Right ventricle myocardium inferior (tissue), 1 donor: Measurements from ENCODE around the gene MAN2A2. TPM values are rescaled to one million over a fixed set of nuclear protein-coding genes. Genes with fewer than 3 reads are reported as not detected.
"Not testable (repeated sequence)": the region's sequence is repeated elsewhere in the genome, so short reads cannot be mapped to it uniquely, and the experiment has no call there.

Experiments used
- ATAC-seq: fragments of 200-7000 bp; cut with Tn5 transposase; one replicate; pipeline ENCODE4 v1.9.1; 2020; ENCODE audit warnings: mild to moderate bottlenecking, moderate library complexity
- DNase-seq: peaks from one replicate; pipeline ENCODE4 v3.0.0; 2021; ENCODE audit errors: missing footprints
- intact Hi-C: fragments of 100-400 bp; cut with DNase I; formaldehyde crosslinking; loops from one replicate; pipeline ENCODE4 v1.11.0; 2022
- total RNA-seq: library from RNA; stranded (reverse); fragmentation: NEBNext Ultra II Directional; extraction: Animal tissue kit (Norgen Biotek cat#: 25700); gene quantifications from one replicate; pipeline ENCODE4 v1.2.1, GENCODE V29; 2021
- donor health status: DM: no; HTN: yes; CAD: no; lungs with severe emphysema.

The MAN2A2 gene
- total RNA-seq, 1 donor from 2014 or later, result 133 TPM

GRCh38 chr15:90911302-90911623 is 8.2 kb downstream of the MAN2A2 start:
- no peak for ATAC-seq
- intact Hi-C loops, result no loop called here
- DNase-seq, result no peak

- intact Hi-C loops, result no loop called here
- ATAC-seq (no peak), DNase-seq (no peak)
These were observed 9.0 kb downstream of the MAN2A2 start for GRCh38 chr15:90911906-90912769.

GRCh38 chr15:90912770-90913075 is 9.6 kb downstream of the MAN2A2 start:
- DNase-seq, result no peak
- intact Hi-C loops, result no loop called here
- no peak for ATAC-seq

GRCh38 chr15:90913398-90913944 is 10.4 kb downstream of the MAN2A2 start:
- DNase-seq (no peak), ATAC-seq (no peak)
- intact Hi-C loops, result no loop called here

GRCh38 chr15:90914305-90915080 is 11.4 kb downstream of the MAN2A2 start:
- ATAC-seq (no peak), DNase-seq (no peak)
- intact Hi-C loops, result no loop called here

- ATAC-seq (no peak), DNase-seq (no peak)
- intact Hi-C loops, result no loop called here
These were observed 12.2 kb downstream of the MAN2A2 start for GRCh38 chr15:90915216-90915807.

GRCh38 chr15:90915808-90916440 is 12.8 kb downstream of the MAN2A2 start:
- DNase-seq (peak; percentile 90), ATAC-seq (peak; percentile 77)
- intact Hi-C loops, result no loop called here

GRCh38 chr15:90916461-90916860 is 13.4 kb downstream of the MAN2A2 start:
- intact Hi-C loops, result no loop called here

GRCh38 chr15:90917569-90917968 is 14.5 kb downstream of the MAN2A2 start:
- intact Hi-C loops, result no loop called here
- ATAC-seq, result no peak
- DNase-seq, result no peak

More at GRCh38 chr15:90916461-90916860, 13.4 kb downstream of the MAN2A2 start:
- ATAC-seq, result no peak
- DNase-seq, result no peak

GRCh38 chr15:90918034-90918788 is 15.1 kb downstream of the MAN2A2 start:
- intact Hi-C loops, result no loop called here
- DNase-seq, result no peak
- no peak for ATAC-seq

GRCh38 chr15:90918835-90919234 is 15.7 kb downstream of the MAN2A2 start:
- peak; percentile 33 for ATAC-seq
- DNase-seq, result no peak
- intact Hi-C loops, result no loop called here

- no peak for DNase-seq
- no peak for ATAC-seq
- intact Hi-C loops, result no loop called here
These were observed 18.8 kb downstream of the MAN2A2 start for GRCh38 chr15:90921887-90922286.

GRCh38 chr15:90922712-90923322 is 19.7 kb downstream of the MAN2A2 start:
- intact Hi-C loops, DNase-seq, ATAC-seq: not testable (repeated sequence)

GRCh38 chr15:90924375-90924774 is 21.3 kb downstream of the MAN2A2 start:
- intact Hi-C loops, result no loop called here
- DNase-seq (no peak), ATAC-seq (no peak)

GRCh38 chr15:90926766-90927165 is 23.7 kb downstream of the MAN2A2 start:
- ATAC-seq, DNase-seq: not testable (repeated sequence)

GRCh38 chr15:90928106-90928505 is 25.0 kb downstream of the MAN2A2 start:
- ATAC-seq, DNase-seq, intact Hi-C loops: not testable (repeated sequence)

More at GRCh38 chr15:90926766-90927165, 23.7 kb downstream of the MAN2A2 start:
- intact Hi-C loops, result not testable (repeated sequence)

GRCh38 chr15:90929246-90930019 is 26.3 kb downstream of the MAN2A2 start:
- intact Hi-C loops, result loop anchor here (5.0 to 10.0 kb wide), 3 partner anchors 42 to 1035 kb away; partner anchors contain the start of gene AP3S2
- ATAC-seq (no peak), DNase-seq (no peak)
